DND-41 (cell line): ENCODE data around the gene GPBP1L1.

Experiments used
- EZH2 ChIP-seq: IDR thresholded peaks from 3 replicates; pipeline ENCODE4 v1.6.1; 2012; ENCODE audit warnings: borderline replicate concordance, low read depth, mild to moderate bottlenecking, moderate library complexity, low read length, inconsistent platforms; ENCODE audit not compliant: severe bottlenecking
- TF ChIP-seq, protein P1 (sequence below): IDR thresholded peaks from 2 replicates; pipeline ENCODE4 v1.5.1; 2012; ENCODE audit warnings: borderline replicate concordance, low read length, moderate library complexity, mild to moderate bottlenecking; ENCODE audit not compliant: poor library complexity, severe bottlenecking; ENCODE audit errors: extremely low read depth

DNA sequence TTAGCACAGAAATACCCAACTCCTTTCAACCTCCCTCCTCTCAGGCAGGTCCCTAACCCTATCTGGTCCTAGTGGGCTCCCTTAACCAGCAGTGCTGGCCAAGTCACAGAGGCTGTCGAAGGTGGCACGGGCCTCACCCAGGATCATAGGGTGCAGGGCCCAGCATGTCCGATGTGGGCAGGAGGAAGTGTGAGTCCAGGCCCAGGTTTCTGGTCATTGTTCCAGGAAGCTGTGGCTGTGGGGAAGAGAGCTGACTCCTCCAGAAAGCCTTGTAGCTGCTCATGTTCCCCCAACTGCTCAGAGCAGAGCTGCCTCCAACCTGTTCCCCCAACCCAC, 64.9 kb downstream of the GPBP1L1 start:
- TF ChIP-seq, protein P1, sequence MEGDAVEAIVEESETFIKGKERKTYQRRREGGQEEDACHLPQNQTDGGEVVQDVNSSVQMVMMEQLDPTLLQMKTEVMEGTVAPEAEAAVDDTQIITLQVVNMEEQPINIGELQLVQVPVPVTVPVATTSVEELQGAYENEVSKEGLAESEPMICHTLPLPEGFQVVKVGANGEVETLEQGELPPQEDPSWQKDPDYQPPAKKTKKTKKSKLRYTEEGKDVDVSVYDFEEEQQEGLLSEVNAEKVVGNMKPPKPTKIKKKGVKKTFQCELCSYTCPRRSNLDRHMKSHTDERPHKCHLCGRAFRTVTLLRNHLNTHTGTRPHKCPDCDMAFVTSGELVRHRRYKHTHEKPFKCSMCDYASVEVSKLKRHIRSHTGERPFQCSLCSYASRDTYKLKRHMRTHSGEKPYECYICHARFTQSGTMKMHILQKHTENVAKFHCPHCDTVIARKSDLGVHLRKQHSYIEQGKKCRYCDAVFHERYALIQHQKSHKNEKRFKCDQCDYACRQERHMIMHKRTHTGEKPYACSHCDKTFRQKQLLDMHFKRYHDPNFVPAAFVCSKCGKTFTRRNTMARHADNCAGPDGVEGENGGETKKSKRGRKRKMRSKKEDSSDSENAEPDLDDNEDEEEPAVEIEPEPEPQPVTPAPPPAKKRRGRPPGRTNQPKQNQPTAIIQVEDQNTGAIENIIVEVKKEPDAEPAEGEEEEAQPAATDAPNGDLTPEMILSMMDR, result no peak
- no peak for TF ChIP-seq EZH2
